ENCODE data around the gene HSPG2. TPM values are rescaled to one million over a fixed set of nuclear protein-coding genes. Genes with fewer than 3 reads are reported as not detected.

The HSPG2 gene
- polyA plus RNA-seq, 1 donor from 2014 or later = 0.79 TPM

DNA sequence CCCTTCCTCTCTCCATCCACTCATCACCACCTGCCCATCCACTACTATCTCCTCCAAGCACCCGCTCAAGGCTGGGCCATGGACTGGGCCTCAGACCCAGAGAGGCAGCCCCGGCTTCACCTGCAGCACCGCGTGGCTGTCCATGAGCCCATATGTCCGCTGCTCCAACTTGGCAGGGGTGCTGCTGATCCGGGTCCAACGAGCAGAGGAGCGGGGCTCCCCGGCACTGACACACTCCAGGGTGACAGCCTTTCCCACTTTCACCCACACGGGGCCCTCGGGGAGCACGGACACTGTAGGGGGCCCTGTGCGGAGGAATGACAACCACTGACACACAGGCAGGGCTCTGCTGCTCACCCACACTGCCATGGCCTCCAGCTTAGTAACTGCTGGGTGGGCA lies 96.1 kb downstream of the HSPG2 start:
- H3K27me3 ChIP-seq (ENCODE audit: insufficient read depth, low read depth, low read length) = no peaks in the 10 kb centered on the region
- no peaks in the 10 kb centered on the region for H3K36me3 ChIP-seq (ENCODE audit: insufficient read depth, low read length)
- no peaks in the 10 kb centered on the region for H3K79me2 ChIP-seq (replicated peaks; ENCODE audit: insufficient read depth, low read length)
- no peaks in the 10 kb centered on the region for H4K20me1 ChIP-seq (ENCODE audit: insufficient read depth)
- H3K4me3 ChIP-seq (ENCODE audit: low read length) = no peak overlapping the region
- no peak for TF ChIP-seq TAF1 (IDR thresholded peaks at IDR 0.05; ENCODE audit: low read depth)
- TF ChIP-seq, protein P1, sequence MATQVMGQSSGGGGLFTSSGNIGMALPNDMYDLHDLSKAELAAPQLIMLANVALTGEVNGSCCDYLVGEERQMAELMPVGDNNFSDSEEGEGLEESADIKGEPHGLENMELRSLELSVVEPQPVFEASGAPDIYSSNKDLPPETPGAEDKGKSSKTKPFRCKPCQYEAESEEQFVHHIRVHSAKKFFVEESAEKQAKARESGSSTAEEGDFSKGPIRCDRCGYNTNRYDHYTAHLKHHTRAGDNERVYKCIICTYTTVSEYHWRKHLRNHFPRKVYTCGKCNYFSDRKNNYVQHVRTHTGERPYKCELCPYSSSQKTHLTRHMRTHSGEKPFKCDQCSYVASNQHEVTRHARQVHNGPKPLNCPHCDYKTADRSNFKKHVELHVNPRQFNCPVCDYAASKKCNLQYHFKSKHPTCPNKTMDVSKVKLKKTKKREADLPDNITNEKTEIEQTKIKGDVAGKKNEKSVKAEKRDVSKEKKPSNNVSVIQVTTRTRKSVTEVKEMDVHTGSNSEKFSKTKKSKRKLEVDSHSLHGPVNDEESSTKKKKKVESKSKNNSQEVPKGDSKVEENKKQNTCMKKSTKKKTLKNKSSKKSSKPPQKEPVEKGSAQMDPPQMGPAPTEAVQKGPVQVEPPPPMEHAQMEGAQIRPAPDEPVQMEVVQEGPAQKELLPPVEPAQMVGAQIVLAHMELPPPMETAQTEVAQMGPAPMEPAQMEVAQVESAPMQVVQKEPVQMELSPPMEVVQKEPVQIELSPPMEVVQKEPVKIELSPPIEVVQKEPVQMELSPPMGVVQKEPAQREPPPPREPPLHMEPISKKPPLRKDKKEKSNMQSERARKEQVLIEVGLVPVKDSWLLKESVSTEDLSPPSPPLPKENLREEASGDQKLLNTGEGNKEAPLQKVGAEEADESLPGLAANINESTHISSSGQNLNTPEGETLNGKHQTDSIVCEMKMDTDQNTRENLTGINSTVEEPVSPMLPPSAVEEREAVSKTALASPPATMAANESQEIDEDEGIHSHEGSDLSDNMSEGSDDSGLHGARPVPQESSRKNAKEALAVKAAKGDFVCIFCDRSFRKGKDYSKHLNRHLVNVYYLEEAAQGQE (IDR thresholded peaks at IDR 0.05; ENCODE audit: borderline replicate concordance) = no peak
- no peak for TF ChIP-seq MXI1 (conservative IDR thresholded peaks at IDR 0.05; ENCODE audit: poor library complexity, severe bottlenecking)
- no peak for TF ChIP-seq POLR2AphosphoS5 (IDR thresholded peaks at IDR 0.05)
- TF ChIP-seq EP300 (conservative IDR thresholded peaks at IDR 0.05; ENCODE audit: poor library complexity, severe bottlenecking) = no peak
- TF ChIP-seq, protein P2, sequence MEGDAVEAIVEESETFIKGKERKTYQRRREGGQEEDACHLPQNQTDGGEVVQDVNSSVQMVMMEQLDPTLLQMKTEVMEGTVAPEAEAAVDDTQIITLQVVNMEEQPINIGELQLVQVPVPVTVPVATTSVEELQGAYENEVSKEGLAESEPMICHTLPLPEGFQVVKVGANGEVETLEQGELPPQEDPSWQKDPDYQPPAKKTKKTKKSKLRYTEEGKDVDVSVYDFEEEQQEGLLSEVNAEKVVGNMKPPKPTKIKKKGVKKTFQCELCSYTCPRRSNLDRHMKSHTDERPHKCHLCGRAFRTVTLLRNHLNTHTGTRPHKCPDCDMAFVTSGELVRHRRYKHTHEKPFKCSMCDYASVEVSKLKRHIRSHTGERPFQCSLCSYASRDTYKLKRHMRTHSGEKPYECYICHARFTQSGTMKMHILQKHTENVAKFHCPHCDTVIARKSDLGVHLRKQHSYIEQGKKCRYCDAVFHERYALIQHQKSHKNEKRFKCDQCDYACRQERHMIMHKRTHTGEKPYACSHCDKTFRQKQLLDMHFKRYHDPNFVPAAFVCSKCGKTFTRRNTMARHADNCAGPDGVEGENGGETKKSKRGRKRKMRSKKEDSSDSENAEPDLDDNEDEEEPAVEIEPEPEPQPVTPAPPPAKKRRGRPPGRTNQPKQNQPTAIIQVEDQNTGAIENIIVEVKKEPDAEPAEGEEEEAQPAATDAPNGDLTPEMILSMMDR (IDR thresholded peaks at IDR 0.05; ENCODE audit: poor library complexity, severe bottlenecking) = no peak
- no peak for TF ChIP-seq EZH2 (IDR thresholded peaks at IDR 0.05; ENCODE audit: borderline replicate concordance, insufficient read depth, low read length, poor library complexity, severe bottlenecking)
- TF ChIP-seq SMC3 (conservative IDR thresholded peaks at IDR 0.05; ENCODE audit: poor library complexity) = no peak
- TF ChIP-seq RAD21 (conservative IDR thresholded peaks at IDR 0.05) = no peak
- no peaks in the 10 kb centered on the region for H3F3A ChIP-seq (ENCODE audit: insufficient read depth, low read length, poor library complexity, severe bottlenecking)
- no peaks in the 10 kb centered on the region for H3K9me2 ChIP-seq (ENCODE audit: insufficient read depth, low read length)
- H3K4me2 ChIP-seq (ENCODE audit: low read length) = no peak overlapping the region
- H3K9me3 ChIP-seq (ENCODE audit: low read length) = no peaks in the 10 kb centered on the region
- no peak overlapping the region for H3K27ac ChIP-seq (ENCODE audit: low read length)
- H3K9ac ChIP-seq (ENCODE audit: low read length) = no peak overlapping the region
- no peak overlapping the region for H2AFZ ChIP-seq (ENCODE audit: low read depth, low read length)

DNA sequence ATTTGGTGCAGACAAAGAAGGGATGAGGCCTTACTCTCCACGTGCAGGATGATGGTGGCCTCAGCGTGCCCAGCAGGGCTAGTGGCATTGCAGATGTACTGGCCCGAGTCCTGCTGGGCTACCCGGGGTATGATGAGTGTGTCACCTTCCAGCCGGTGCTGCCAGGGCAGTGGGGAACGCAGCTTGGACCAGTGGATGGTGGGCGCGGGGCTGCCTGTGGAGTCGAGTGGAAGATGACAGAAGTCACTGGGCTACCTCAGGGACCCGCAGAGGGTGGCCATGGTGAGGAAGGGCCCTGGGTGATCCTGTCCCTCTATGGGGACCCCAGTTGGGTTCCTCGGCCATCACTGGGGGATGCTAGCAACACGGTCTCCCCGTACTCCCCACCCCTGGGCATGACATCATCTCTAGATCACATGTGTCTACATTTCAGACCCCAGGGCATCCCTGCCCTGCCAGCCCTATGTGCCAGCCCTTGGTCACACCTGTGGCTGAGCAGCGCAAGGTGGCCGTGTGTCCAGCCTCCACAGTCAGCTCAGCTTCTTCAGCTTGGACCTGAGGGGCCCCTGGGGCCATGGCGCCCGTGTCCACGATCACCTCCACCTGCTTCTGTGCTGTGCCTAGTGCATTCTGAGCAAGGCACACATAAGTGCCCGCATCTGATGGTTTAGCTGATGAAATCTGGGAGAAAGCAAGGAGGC lies 97.6 kb downstream of the HSPG2 start:
- no peaks in the 10 kb centered on the region for H3K36me3 ChIP-seq (ENCODE audit: insufficient read depth, low read length)

More for the DNA sequence above, 97.6 kb downstream of the HSPG2 start:
- H3K27ac ChIP-seq (ENCODE audit: low read length) = no peak overlapping the region
- H3K9ac ChIP-seq (ENCODE audit: low read length) = no peak overlapping the region
- H3K27me3 ChIP-seq (ENCODE audit: insufficient read depth, low read depth, low read length) = no peaks in the 10 kb centered on the region
- H3K9me3 ChIP-seq (ENCODE audit: low read length) = no peaks in the 10 kb centered on the region
- H3K4me2 ChIP-seq (ENCODE audit: low read length) = no peak overlapping the region
- TF ChIP-seq, protein P1 (IDR thresholded peaks at IDR 0.05; ENCODE audit: borderline replicate concordance) = no peak
- TF ChIP-seq EP300 (conservative IDR thresholded peaks at IDR 0.05; ENCODE audit: poor library complexity, severe bottlenecking) = no peak
- TF ChIP-seq POLR2AphosphoS5 (IDR thresholded peaks at IDR 0.05) = no peak
- TF ChIP-seq, protein P2 (IDR thresholded peaks at IDR 0.05; ENCODE audit: poor library complexity, severe bottlenecking) = no peak
- no peak for TF ChIP-seq MXI1 (conservative IDR thresholded peaks at IDR 0.05; ENCODE audit: poor library complexity, severe bottlenecking)
- no peak for TF ChIP-seq EZH2 (IDR thresholded peaks at IDR 0.05; ENCODE audit: borderline replicate concordance, insufficient read depth, low read length, poor library complexity, severe bottlenecking)
- no peak for TF ChIP-seq RAD21 (conservative IDR thresholded peaks at IDR 0.05)
- no peak for TF ChIP-seq TAF1 (IDR thresholded peaks at IDR 0.05; ENCODE audit: low read depth)
- no peak for TF ChIP-seq SMC3 (conservative IDR thresholded peaks at IDR 0.05; ENCODE audit: poor library complexity)
- H3K9me2 ChIP-seq (ENCODE audit: insufficient read depth, low read length) = no peaks in the 10 kb centered on the region
- H3K79me2 ChIP-seq (replicated peaks; ENCODE audit: insufficient read depth, low read length) = no peaks in the 10 kb centered on the region
- H3F3A ChIP-seq (ENCODE audit: insufficient read depth, low read length, poor library complexity, severe bottlenecking) = no peaks in the 10 kb centered on the region
- H3K4me3 ChIP-seq (ENCODE audit: low read length) = no peak overlapping the region
- H4K20me1 ChIP-seq (ENCODE audit: insufficient read depth) = no peaks in the 10 kb centered on the region
- H2AFZ ChIP-seq (ENCODE audit: low read depth, low read length) = no peak overlapping the region

Measured in neural cell (in vitro differentiated cells).